Fibroblast of the aortic adventitia (primary cell): ENCODE data around the gene BAG5. TPM values are rescaled to one million over a fixed set of nuclear protein-coding genes. Genes with fewer than 3 reads are reported as not detected.
"Not testable (repeated sequence)": the region's sequence is repeated elsewhere in the genome, so short reads cannot be mapped to it uniquely, and the experiment has no call there.

Experiments used
- DNase-seq: peaks from one replicate; pipeline ENCODE4 v3.0.0-alpha.2; 2010; ENCODE audit warnings: low read depth
- H3K4me3 ChIP-seq: 2 replicates; pipeline ENCODE4 v1.5.1; 2011; ENCODE audit warnings: low read depth, mild to moderate bottlenecking, control low read depth, low read length, moderate library complexity
- CTCF ChIP-seq: IDR thresholded peaks from 2 replicates; pipeline ENCODE4 v1.5.1; 2011; ENCODE audit warnings: mild to moderate bottlenecking, low read length, control low read depth, inconsistent platforms; ENCODE audit not compliant: insufficient read depth
- total RNA-seq: library from RNA; depleted of rRNA; stranded (reverse); fragments of >200 nt; gene quantifications from 2 replicates; pipeline ENCODE4 v1.2.3, GENCODE V29; 2012; ENCODE audit warnings: low replicate concordance

Gene BAG5
- 20.9 and 37.9 TPM in 2 replicates for total RNA-seq

GRCh38 chr14:103562429-103563225, at the start of gene BAG5, which contains the start of gene COA8:
TSS of gene BAG5 (minus strand) at chr14:103562657. CDS start at chr14:103561164, 1,493 bp downstream.
TSS of gene COA8 (plus strand) at chr14:103562960. CDS start at chr14:103563002, 42 bp downstream.
- TF ChIP-seq CTCF: no peak
- H3K4me3 ChIP-seq: peak within 1 kb of the TSS; percentile 63
- DNase-seq: peak; percentile 75

- no peak for DNase-seq
- no peak for TF ChIP-seq CTCF
- H3K4me3 ChIP-seq: no peak overlapping the region
Measured at GRCh38 chr14:103611215-103611614, 48.8 kb upstream of the BAG5 start.

- not testable (repeated sequence) for H3K4me3 ChIP-seq, DNase-seq
Measured at GRCh38 chr14:103609081-103609480, 46.6 kb upstream of the BAG5 start.

- no peak for DNase-seq
- TF ChIP-seq CTCF: no peak
- no peak overlapping the region for H3K4me3 ChIP-seq
Measured at GRCh38 chr14:103607822-103608221, 45.4 kb upstream of the BAG5 start.

GRCh38 chr14:103606963-103607668, 44.7 kb upstream of the BAG5 start:
- peak; percentile 30 for TF ChIP-seq CTCF
- H3K4me3 ChIP-seq: peak overlapping the region; percentile 9
- DNase-seq: peak; percentile 85

- H3K4me3 ChIP-seq: no peak overlapping the region
- no peak for DNase-seq
- no peak for TF ChIP-seq CTCF
Measured at GRCh38 chr14:103604620-103605019, 42.2 kb upstream of the BAG5 start.

- no peak for DNase-seq
- no peak overlapping the region for H3K4me3 ChIP-seq
- no peak for TF ChIP-seq CTCF
Measured at GRCh38 chr14:103600503-103600902, 38.0 kb upstream of the BAG5 start.
